Calu3 (cell line): ENCODE results near the gene PLXNB3. TPM values are rescaled to one million over a fixed set of nuclear protein-coding genes. Genes with fewer than 3 reads are reported as not detected.

ENCODE experiments used
- BruUV-seq: library from RNA; stranded (reverse); fragments of 400-500 nt; replicated peaks from 2 replicates; lab custom pipeline; 2021; lab: Mats Ljungman, UMichigan
- CTCF ChIA-PET: fragments of 300-600 bp; sonication (Branson Sonifier 250); formaldehyde crosslinking; loops from one replicate; lab custom pipeline; 2022; ENCODE audit warnings: antibody characterized with exemption; lab: Charles Lee
- DNase-seq: peaks from one replicate; pipeline ENCODE4 v3.0.0; 2022
- H3K27ac Mint-ChIP-seq: one replicate; pipeline ENCODE4 v1.8.0; 2022; ENCODE audit warnings: mixed read lengths; ENCODE audit not compliant: unreplicated experiment
- H3K27me3 Mint-ChIP-seq: one replicate; pipeline ENCODE4 v1.8.0; 2022; ENCODE audit warnings: mixed read lengths; ENCODE audit not compliant: unreplicated experiment
- H3K36me3 Mint-ChIP-seq: one replicate; pipeline ENCODE4 v1.8.0; 2022; ENCODE audit warnings: mild to moderate bottlenecking, moderate library complexity, mixed read lengths; ENCODE audit not compliant: insufficient read depth, unreplicated experiment
- H3K4me1 Mint-ChIP-seq: one replicate; pipeline ENCODE4 v1.8.0; 2022; ENCODE audit warnings: mild to moderate bottlenecking, low read depth, mixed read lengths; ENCODE audit not compliant: unreplicated experiment
- H3K4me3 Mint-ChIP-seq: one replicate; pipeline ENCODE4 v1.8.0; 2022; ENCODE audit warnings: mild to moderate bottlenecking, low read depth, moderate library complexity, mixed read lengths; ENCODE audit not compliant: unreplicated experiment
- H3K9me3 Mint-ChIP-seq: one replicate; pipeline ENCODE4 v1.8.0; 2022; ENCODE audit warnings: low read depth, mixed read lengths; ENCODE audit not compliant: unreplicated experiment
- CTCF ChIP-seq: fragments of 200-600 bp; IDR thresholded peaks from one replicate; pipeline ENCODE4 v1.8.0; 2022; ENCODE audit warnings: antibody characterized with exemption; ENCODE audit not compliant: unreplicated experiment
- intact Hi-C: fragments of 100-400 bp; cut with micrococcal nuclease; formaldehyde crosslinking; loops from one replicate; pipeline ENCODE4 v1.10.0; 2022; ENCODE audit not compliant: unreplicated experiment
- total RNA-seq: library from RNA; stranded (reverse); gene quantifications from 2 replicates; pipeline ENCODE4 v1.2.3, GENCODE V29; 2022

PLXNB3 gene
- total RNA-seq, 1 experiment from 2014 or later = 37.5 TPM

- no peak for TF ChIP-seq CTCF
- CTCF ChIA-PET = no interaction called here
- Mint-ChIP-seq H3K36me3 (peaks cover 18% of the 10 kb centered on the region), H3K27ac (no peak overlapping the region), H3K9me3 (no peaks in the 10 kb centered on the region), H3K4me3 (no peak overlapping the region), H3K4me1 (no peaks in the 10 kb centered on the region), H3K27me3 (no peaks in the 10 kb centered on the region)
- BruUV-seq = no TSS peak
- intact Hi-C loops = no loop called here
- no peak for DNase-seq
These were observed 8.5 kb downstream of the PLXNB3 start for GRCh38 chrX:153772316-153773217.

- H3K36me3 Mint-ChIP-seq = peaks cover 15% of the 10 kb centered on the region
- no peaks in the 10 kb centered on the region for H3K27me3 Mint-ChIP-seq
- no peak for DNase-seq
- no TSS peak for BruUV-seq
- no peaks in the 10 kb centered on the region for H3K9me3 Mint-ChIP-seq
- no peak overlapping the region for H3K27ac Mint-ChIP-seq
- intact Hi-C loops = no loop called here
- TF ChIP-seq CTCF = no peak
- no peaks in the 10 kb centered on the region for H3K4me1 Mint-ChIP-seq
- CTCF ChIA-PET = no interaction called here
- H3K4me3 Mint-ChIP-seq = no peak overlapping the region
These were observed 9.2 kb downstream of the PLXNB3 start for GRCh38 chrX:153773218-153773611.

GRCh38 chrX:153773741-153774575, 9.9 kb downstream of the PLXNB3 start:
- intact Hi-C loops = no loop called here
- Mint-ChIP-seq H3K9me3 (no peaks in the 10 kb centered on the region), H3K4me1 (no peaks in the 10 kb centered on the region), H3K27ac (no peak overlapping the region), H3K4me3 (no peak overlapping the region), H3K27me3 (no peaks in the 10 kb centered on the region), H3K36me3 (peaks cover 20% of the 10 kb centered on the region)
- no TSS peak for BruUV-seq
- TF ChIP-seq CTCF = no peak
- DNase-seq = no peak
- CTCF ChIA-PET = no interaction called here

GRCh38 chrX:153774576-153775292, 10.7 kb downstream of the PLXNB3 start:
- CTCF ChIA-PET = no interaction called here
- Mint-ChIP-seq H3K27ac (no peak overlapping the region), H3K9me3 (no peaks in the 10 kb centered on the region), H3K36me3 (peaks cover 18% of the 10 kb centered on the region), H3K4me1 (peaks cover under 1% of the 10 kb centered on the region), H3K27me3 (peaks cover 5% of the 10 kb centered on the region), H3K4me3 (no peak overlapping the region)
- no TSS peak for BruUV-seq
- TF ChIP-seq CTCF = no peak
- intact Hi-C loops = no loop called here
- no peak for DNase-seq
